ENCODE results near the gene DGKI. TPM values are rescaled to one million over a fixed set of nuclear protein-coding genes. Genes with fewer than 3 reads are reported as not detected.

Gene DGKI
- total RNA-seq, 4 donors from 2014 or later = 0.98 to 7.3 (median 2.7) TPM

DNA sequence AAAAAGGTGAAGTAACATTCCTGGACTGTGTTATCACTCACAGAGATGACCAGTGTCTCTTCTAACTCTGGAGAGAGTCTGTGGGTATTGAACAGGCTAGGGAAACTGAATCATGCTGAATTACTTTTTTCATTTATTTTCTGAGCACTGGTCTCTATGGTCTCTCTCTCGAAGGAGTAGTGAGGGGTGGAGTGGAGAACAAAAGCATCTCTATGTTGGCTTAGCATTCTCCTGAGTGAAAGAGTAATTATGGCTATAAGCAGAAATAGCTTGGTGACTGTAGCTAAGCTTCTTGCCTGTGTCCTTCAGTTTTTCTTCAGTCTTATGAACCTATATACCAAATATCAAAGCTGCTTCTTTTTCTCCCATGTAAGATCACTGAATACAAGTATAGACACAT is 438.6 kb downstream of the DGKI start:
- no peak for TF ChIP-seq CTCF (IDR thresholded peaks at IDR 0.05; ENCODE audit: low read depth)

- TF ChIP-seq CTCF (IDR thresholded peaks at IDR 0.05; ENCODE audit: low read depth) = no peak
Observed at GRCh38 chr7:137407078-137407477, 439.7 kb downstream of the DGKI start.

- no peak for TF ChIP-seq CTCF (IDR thresholded peaks at IDR 0.05; ENCODE audit: low read depth)
Observed at GRCh38 chr7:137404660-137405317, 442.0 kb downstream of the DGKI start.

- no peak for TF ChIP-seq CTCF (IDR thresholded peaks at IDR 0.05; ENCODE audit: low read depth)
Observed at GRCh38 chr7:137403353-137403695, 443.4 kb downstream of the DGKI start.

GRCh38 chr7:137402536-137403352 is 444.0 kb downstream of the DGKI start:
- no peak for TF ChIP-seq CTCF (IDR thresholded peaks at IDR 0.05; ENCODE audit: low read depth)

GRCh38 chr7:137399827-137400823 is 446.6 kb downstream of the DGKI start:
- no peak for TF ChIP-seq CTCF (IDR thresholded peaks at IDR 0.05; ENCODE audit: low read depth)

All from subcutaneous adipose tissue (tissue), 4 donors.